GM23338 (cell line): ENCODE measurements around the gene PRPF19. TPM values are rescaled to one million over a fixed set of nuclear protein-coding genes. Genes with fewer than 3 reads are reported as not detected.

Source experiments
- ATAC-seq: fragments of 200-7000 bp; cut with Tn5 transposase; 3 replicates; pipeline ENCODE4 v1.9.1; 2020
- DNase-seq: peaks from one replicate; pipeline ENCODE4 v3.0.0-alpha.2; 2015; ENCODE audit warnings: low spot score
- H2AFZ ChIP-seq: fragments of 200-600 bp; sonication (generic); 2 replicates; pipeline ENCODE4 v1.8.0; 2016; ENCODE audit warnings: antibody characterized with exemption, mild to moderate bottlenecking, moderate library complexity
- H3F3A ChIP-seq: fragments of 200-600 bp; sonication (generic); replicated peaks from 2 replicates; pipeline ENCODE4 v1.8.0; 2017; ENCODE audit warnings: antibody characterized with exemption, mixed run types, low read depth
- H3K27ac ChIP-seq: fragments of 200-600 bp; sonication (generic); 2 replicates; pipeline ENCODE4 v1.6.1; 2016; ENCODE audit warnings: low read depth
- H3K27me3 ChIP-seq: fragments of 200-600 bp; sonication (generic); 2 replicates; pipeline ENCODE4 v1.8.0; 2016; ENCODE audit warnings: mild to moderate bottlenecking, mixed run types, moderate library complexity; ENCODE audit not compliant: insufficient read depth
- H3K36me3 ChIP-seq: fragments of 200-600 bp; sonication (generic); 2 replicates; pipeline ENCODE4 v1.8.0; 2016; ENCODE audit warnings: mild to moderate bottlenecking; ENCODE audit not compliant: insufficient read depth
- H3K4me1 ChIP-seq: fragments of 200-600 bp; sonication (generic); 2 replicates; pipeline ENCODE4 v1.8.0; 2016; ENCODE audit warnings: mild to moderate bottlenecking, moderate library complexity; ENCODE audit not compliant: insufficient read depth
- H3K4me2 ChIP-seq: fragments of 200-600 bp; sonication (generic); 2 replicates; pipeline ENCODE4 v1.7.1; 2017; ENCODE audit warnings: mixed run types
- H3K4me3 ChIP-seq: fragments of 200-600 bp; sonication (generic); 2 replicates; pipeline ENCODE4 v1.6.1; 2016; ENCODE audit warnings: mixed run types
- H3K79me2 ChIP-seq: fragments of 200-600 bp; sonication (generic); replicated peaks from 2 replicates; pipeline ENCODE4 v1.8.0; 2017; ENCODE audit warnings: mild to moderate bottlenecking; ENCODE audit not compliant: insufficient read depth
- H3K9me2 ChIP-seq: fragments of 200-600 bp; sonication (generic); 2 replicates; pipeline ENCODE4 v1.8.0; 2017; ENCODE audit not compliant: insufficient read depth
- H4K20me1 ChIP-seq: fragments of 200-600 bp; sonication (generic); replicated peaks from 2 replicates; pipeline ENCODE4 v1.8.0; 2017; ENCODE audit warnings: mild to moderate bottlenecking; ENCODE audit not compliant: insufficient read depth
- H3K27ac Mint-ChIP-seq: 2 replicates; pipeline ENCODE4 v1.8.0; 2020; ENCODE audit warnings: inconsistent platforms, mild to moderate bottlenecking, moderate library complexity, mixed read lengths
- H3K27me3 Mint-ChIP-seq: 3 replicates; pipeline ENCODE4 v1.8.0; 2022; ENCODE audit warnings: low read depth, mild to moderate bottlenecking, moderate library complexity, mixed read lengths, inconsistent platforms; ENCODE audit not compliant: insufficient read depth, poor library complexity
- H3K36me3 Mint-ChIP-seq: 3 replicates; pipeline ENCODE4 v1.8.0; 2021; ENCODE audit warnings: low read depth, mild to moderate bottlenecking, inconsistent platforms, moderate library complexity, mixed read lengths
- H3K4me1 Mint-ChIP-seq: 3 replicates; pipeline ENCODE4 v1.8.0; 2020; ENCODE audit warnings: mild to moderate bottlenecking, inconsistent platforms, mixed read lengths
- H3K4me3 Mint-ChIP-seq: 3 replicates; pipeline ENCODE4 v1.8.0; 2021; ENCODE audit warnings: moderate library complexity, mild to moderate bottlenecking, inconsistent platforms, mixed read lengths
- H3K9me3 Mint-ChIP-seq: 3 replicates; pipeline ENCODE4 v1.8.0; 2020; ENCODE audit warnings: moderate library complexity, mild to moderate bottlenecking, inconsistent platforms, mixed read lengths
- CREB1 ChIP-seq: fragments of 250-450 bp; sonication (Bioruptor Pico); IDR thresholded peaks from 2 replicates; pipeline ENCODE4 v1.5.0; 2020; ENCODE audit warnings: low read depth, mild to moderate bottlenecking, moderate library complexity
- EZH2 ChIP-seq: fragments of 200-600 bp; sonication (generic); IDR thresholded peaks from one replicate; pipeline ENCODE4 v1.8.0; 2017; ENCODE audit warnings: antibody characterized with exemption, mild to moderate bottlenecking, low read depth; ENCODE audit not compliant: unreplicated experiment
- EZH2phosphoT487 ChIP-seq: fragments of 200-600 bp; sonication (generic); IDR thresholded peaks from one replicate; pipeline ENCODE4 v1.8.1; 2018; ENCODE audit warnings: antibody characterized with exemption; ENCODE audit not compliant: unreplicated experiment
- JUNB ChIP-seq: IDR thresholded peaks from one replicate; pipeline ENCODE4 v1.6.1; 2016; ENCODE audit warnings: antibody characterized with exemption; ENCODE audit not compliant: unreplicated experiment
- NANOG ChIP-seq: IDR thresholded peaks from 2 replicates; pipeline ENCODE4 v1.6.1; 2016; ENCODE audit warnings: antibody characterized with exemption, borderline replicate concordance
- POLR2AphosphoS5 ChIP-seq: IDR thresholded peaks from 2 replicates; pipeline ENCODE4 v1.6.1; 2016; ENCODE audit warnings: antibody characterized with exemption, low read depth
- STAT1 ChIP-seq: IDR thresholded peaks from one replicate; pipeline ENCODE4 v1.6.1; 2016; ENCODE audit warnings: antibody characterized with exemption; ENCODE audit not compliant: unreplicated experiment
- ZNF114 ChIP-seq: fragments of 250-450 bp; sonication (Bioruptor Pico); IDR thresholded peaks from 2 replicates; pipeline ENCODE4 v1.5.0; 2020; ENCODE audit warnings: mild to moderate bottlenecking, moderate library complexity
- ZNF331 ChIP-seq: fragments of 250-450 bp; sonication (Bioruptor Pico); IDR thresholded peaks from 2 replicates; pipeline ENCODE4 v1.5.0; 2020; ENCODE audit warnings: low read depth, mild to moderate bottlenecking, moderate library complexity
- ZNF462 ChIP-seq: fragments of 250-450 bp; sonication (Bioruptor Pico); IDR thresholded peaks from 2 replicates; pipeline ENCODE4 v1.5.0; 2020; ENCODE audit warnings: mild to moderate bottlenecking, moderate library complexity
- polyA plus RNA-seq: library from polyadenylated mRNA; unstranded; fragments of >200 nt; fragmentation: Nextera tagmentation; extraction: Ambion mirVana; gene quantifications from 2 replicates; pipeline ENCODE4 v1.2.1, GENCODE V29; 2016
- total RNA-seq: library from RNA; depleted of rRNA; stranded (reverse); fragments of >200 nt; shearing (Covaris generic); gene quantifications from 2 replicates; pipeline ENCODE4 v1.2.3, GENCODE V29; 2014
- TF ChIP-seq, protein P1 (sequence below): IDR thresholded peaks from 2 replicates; pipeline ENCODE4 v1.6.1; 2016; ENCODE audit warnings: antibody characterized with exemption
- TF ChIP-seq, protein P2 (sequence below), 2 experiments: fragments of 200-600 bp in 1 of 2; sonication (generic) in 1 of 2; conservative IDR thresholded peaks; 2 replicates each; pipeline versions ENCODE4 v1.5.1 to v1.6.1; 2016 to 2017; ENCODE audit warnings: antibody characterized with exemption in 2 of 2, low read depth in 2 of 2, mild to moderate bottlenecking in 2 of 2, moderate library complexity in 1 of 2
- TF ChIP-seq, protein P3 (sequence below): IDR thresholded peaks from one replicate; pipeline ENCODE4 v1.6.1; 2018; ENCODE audit warnings: antibody characterized with exemption; ENCODE audit not compliant: unreplicated experiment

The PRPF19 gene
- total and polyA plus RNA-seq, 2 experiments from 2014 or later: 153 to 161 TPM

- Histone ChIP-seq H2AFZ (no peak overlapping the region), H3K4me2 (no peak overlapping the region), H3K79me2 (no peaks in the 10 kb centered on the region), H3K27me3 (no peaks in the 10 kb centered on the region), H3K27ac (no peak overlapping the region), H3K4me1 (no peaks in the 10 kb centered on the region), H3F3A (no peaks in the 10 kb centered on the region), H3K36me3 (no peaks in the 10 kb centered on the region), H4K20me1 (peaks cover 7% of the 10 kb centered on the region), H3K9me2 (no peaks in the 10 kb centered on the region), H3K4me3 (no peak overlapping the region)
- ATAC-seq (no peak), DNase-seq (no peak)
- Mint-ChIP-seq H3K4me3 (no peak overlapping the region), H3K27ac (no peak overlapping the region), H3K36me3 (no peaks in the 10 kb centered on the region; the same call in 2 of the 3 replicates), H3K4me1 (no peaks in the 10 kb centered on the region), H3K27me3 (no peaks in the 10 kb centered on the region), H3K9me3 (no peaks in the 10 kb centered on the region)
- TF ChIP-seq JUNB (no peak), STAT1 (no peak), NANOG (no peak), ZNF462 (CRISPR knock-in tag) (no peak), ZNF331 (CRISPR knock-in tag) (no peak), CREB1 (CRISPR knock-in tag) (no peak), EZH2 (no peak), ZNF114 (no peak), POLR2AphosphoS5 (no peak), EZH2phosphoT487 (no peak)
- TF ChIP-seq, protein P1, sequence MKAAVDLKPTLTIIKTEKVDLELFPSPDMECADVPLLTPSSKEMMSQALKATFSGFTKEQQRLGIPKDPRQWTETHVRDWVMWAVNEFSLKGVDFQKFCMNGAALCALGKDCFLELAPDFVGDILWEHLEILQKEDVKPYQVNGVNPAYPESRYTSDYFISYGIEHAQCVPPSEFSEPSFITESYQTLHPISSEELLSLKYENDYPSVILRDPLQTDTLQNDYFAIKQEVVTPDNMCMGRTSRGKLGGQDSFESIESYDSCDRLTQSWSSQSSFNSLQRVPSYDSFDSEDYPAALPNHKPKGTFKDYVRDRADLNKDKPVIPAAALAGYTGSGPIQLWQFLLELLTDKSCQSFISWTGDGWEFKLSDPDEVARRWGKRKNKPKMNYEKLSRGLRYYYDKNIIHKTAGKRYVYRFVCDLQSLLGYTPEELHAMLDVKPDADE: no peak
- TF ChIP-seq, protein P2, sequence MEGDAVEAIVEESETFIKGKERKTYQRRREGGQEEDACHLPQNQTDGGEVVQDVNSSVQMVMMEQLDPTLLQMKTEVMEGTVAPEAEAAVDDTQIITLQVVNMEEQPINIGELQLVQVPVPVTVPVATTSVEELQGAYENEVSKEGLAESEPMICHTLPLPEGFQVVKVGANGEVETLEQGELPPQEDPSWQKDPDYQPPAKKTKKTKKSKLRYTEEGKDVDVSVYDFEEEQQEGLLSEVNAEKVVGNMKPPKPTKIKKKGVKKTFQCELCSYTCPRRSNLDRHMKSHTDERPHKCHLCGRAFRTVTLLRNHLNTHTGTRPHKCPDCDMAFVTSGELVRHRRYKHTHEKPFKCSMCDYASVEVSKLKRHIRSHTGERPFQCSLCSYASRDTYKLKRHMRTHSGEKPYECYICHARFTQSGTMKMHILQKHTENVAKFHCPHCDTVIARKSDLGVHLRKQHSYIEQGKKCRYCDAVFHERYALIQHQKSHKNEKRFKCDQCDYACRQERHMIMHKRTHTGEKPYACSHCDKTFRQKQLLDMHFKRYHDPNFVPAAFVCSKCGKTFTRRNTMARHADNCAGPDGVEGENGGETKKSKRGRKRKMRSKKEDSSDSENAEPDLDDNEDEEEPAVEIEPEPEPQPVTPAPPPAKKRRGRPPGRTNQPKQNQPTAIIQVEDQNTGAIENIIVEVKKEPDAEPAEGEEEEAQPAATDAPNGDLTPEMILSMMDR (conservative IDR thresholded peaks at IDR 0.05; ENCODE audit: low read depth in 2 of 2): no peak
- TF ChIP-seq, protein P3, sequence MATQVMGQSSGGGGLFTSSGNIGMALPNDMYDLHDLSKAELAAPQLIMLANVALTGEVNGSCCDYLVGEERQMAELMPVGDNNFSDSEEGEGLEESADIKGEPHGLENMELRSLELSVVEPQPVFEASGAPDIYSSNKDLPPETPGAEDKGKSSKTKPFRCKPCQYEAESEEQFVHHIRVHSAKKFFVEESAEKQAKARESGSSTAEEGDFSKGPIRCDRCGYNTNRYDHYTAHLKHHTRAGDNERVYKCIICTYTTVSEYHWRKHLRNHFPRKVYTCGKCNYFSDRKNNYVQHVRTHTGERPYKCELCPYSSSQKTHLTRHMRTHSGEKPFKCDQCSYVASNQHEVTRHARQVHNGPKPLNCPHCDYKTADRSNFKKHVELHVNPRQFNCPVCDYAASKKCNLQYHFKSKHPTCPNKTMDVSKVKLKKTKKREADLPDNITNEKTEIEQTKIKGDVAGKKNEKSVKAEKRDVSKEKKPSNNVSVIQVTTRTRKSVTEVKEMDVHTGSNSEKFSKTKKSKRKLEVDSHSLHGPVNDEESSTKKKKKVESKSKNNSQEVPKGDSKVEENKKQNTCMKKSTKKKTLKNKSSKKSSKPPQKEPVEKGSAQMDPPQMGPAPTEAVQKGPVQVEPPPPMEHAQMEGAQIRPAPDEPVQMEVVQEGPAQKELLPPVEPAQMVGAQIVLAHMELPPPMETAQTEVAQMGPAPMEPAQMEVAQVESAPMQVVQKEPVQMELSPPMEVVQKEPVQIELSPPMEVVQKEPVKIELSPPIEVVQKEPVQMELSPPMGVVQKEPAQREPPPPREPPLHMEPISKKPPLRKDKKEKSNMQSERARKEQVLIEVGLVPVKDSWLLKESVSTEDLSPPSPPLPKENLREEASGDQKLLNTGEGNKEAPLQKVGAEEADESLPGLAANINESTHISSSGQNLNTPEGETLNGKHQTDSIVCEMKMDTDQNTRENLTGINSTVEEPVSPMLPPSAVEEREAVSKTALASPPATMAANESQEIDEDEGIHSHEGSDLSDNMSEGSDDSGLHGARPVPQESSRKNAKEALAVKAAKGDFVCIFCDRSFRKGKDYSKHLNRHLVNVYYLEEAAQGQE: no peak
These were observed 26.3 kb downstream of the PRPF19 start for GRCh38 chr11:60879971-60880588.
